Endodermal cell (in vitro differentiated cells): Measurements from ENCODE around the gene NFIX. TPM values are rescaled to one million over a fixed set of nuclear protein-coding genes. Genes with fewer than 3 reads are reported as not detected.

Source experiments
- DNase-seq: peaks from one replicate; pipeline ENCODE4 v3.0.0-alpha.2; 2017
- H3K27ac ChIP-seq: 2 replicates; pipeline ENCODE4 v1.5.1; 2013; ENCODE audit warnings: mild to moderate bottlenecking, low read depth, low read length, moderate library complexity
- H3K27me3 ChIP-seq: 2 replicates; pipeline ENCODE4 v1.6.1; 2013; ENCODE audit warnings: mild to moderate bottlenecking, low read length, moderate library complexity; ENCODE audit not compliant: insufficient read depth, control insufficient read depth, poor library complexity, severe bottlenecking
- H3K36me3 ChIP-seq: 2 replicates; pipeline ENCODE4 v1.7.0; 2013; ENCODE audit warnings: mild to moderate bottlenecking, low read length, moderate library complexity; ENCODE audit not compliant: control insufficient read depth, insufficient read depth
- H3K4me1 ChIP-seq: one replicate; pipeline ENCODE4 v1.7.0; 2013; ENCODE audit warnings: low read length; ENCODE audit not compliant: control insufficient read depth, insufficient read depth
- H3K4me3 ChIP-seq: 2 replicates; pipeline ENCODE4 v1.5.1; 2013; ENCODE audit warnings: mild to moderate bottlenecking, low read length, moderate library complexity
- H3K9ac ChIP-seq: 2 replicates; pipeline ENCODE4 v1.6.1; 2013; ENCODE audit warnings: mild to moderate bottlenecking, low read length, moderate library complexity; ENCODE audit not compliant: poor library complexity, severe bottlenecking; ENCODE audit errors: extremely low read depth
- H3K9me3 ChIP-seq: 2 replicates; pipeline ENCODE4 v1.6.1; 2013; ENCODE audit warnings: mild to moderate bottlenecking, low read length, moderate library complexity; ENCODE audit not compliant: control insufficient read depth
- H3K27ac Mint-ChIP-seq: 2 replicates; pipeline ENCODE4 v1.8.0; 2020; ENCODE audit warnings: mixed read lengths
- H3K27me3 Mint-ChIP-seq: 2 replicates; pipeline ENCODE4 v1.8.0; 2021; ENCODE audit warnings: mild to moderate bottlenecking, mixed read lengths; ENCODE audit not compliant: insufficient read depth
- H3K36me3 Mint-ChIP-seq: 2 replicates; pipeline ENCODE4 v1.8.0; 2020; ENCODE audit warnings: low read depth, mixed read lengths
- H3K4me1 Mint-ChIP-seq: 2 replicates; pipeline ENCODE4 v1.8.0; 2020; ENCODE audit warnings: mixed read lengths
- H3K4me3 Mint-ChIP-seq: 2 replicates; pipeline ENCODE4 v1.8.0; 2020; ENCODE audit warnings: mild to moderate bottlenecking, moderate library complexity, mixed read lengths
- H3K9me3 Mint-ChIP-seq: 2 replicates; pipeline ENCODE4 v1.8.0; 2020; ENCODE audit warnings: mild to moderate bottlenecking, mixed read lengths
- WGBS, 2 experiments: methylation state at CpG; one replicate each; pipeline versions ENCODE4 v1.1.5 to v1.1.7; 2013; ENCODE audit warnings: missing lambda C conversion rate in 2 of 2, mixed read lengths in 1 of 2; ENCODE audit not compliant: insufficient coverage in 1 of 2, insufficient read length in 1 of 2; 5-methylcytosine and 5-hydroxymethylcytosine counted together
- total RNA-seq, 2 donors: library from RNA; stranded (reverse); fragmentation: NEBNext Ultra II Directional in 1 of 2; extraction: Animal tissue kit (Norgen Biotek cat#: 25700) in 1 of 2; gene quantifications; 2 replicates in 1 of 2; 3 replicates in 1 of 2; pipeline ENCODE4 v1.2.1, GENCODE V29; 2021
- TF ChIP-seq, protein P1 (sequence below): fragments of 200-600 bp; sonication (generic); conservative IDR thresholded peaks from 2 replicates; pipeline ENCODE4 v1.5.0; 2021; ENCODE audit warnings: antibody characterized with exemption, mild to moderate bottlenecking

The NFIX gene
- total RNA-seq, 2 donors from 2014 or later, result 0.22 to 0.40 TPM

DNA sequence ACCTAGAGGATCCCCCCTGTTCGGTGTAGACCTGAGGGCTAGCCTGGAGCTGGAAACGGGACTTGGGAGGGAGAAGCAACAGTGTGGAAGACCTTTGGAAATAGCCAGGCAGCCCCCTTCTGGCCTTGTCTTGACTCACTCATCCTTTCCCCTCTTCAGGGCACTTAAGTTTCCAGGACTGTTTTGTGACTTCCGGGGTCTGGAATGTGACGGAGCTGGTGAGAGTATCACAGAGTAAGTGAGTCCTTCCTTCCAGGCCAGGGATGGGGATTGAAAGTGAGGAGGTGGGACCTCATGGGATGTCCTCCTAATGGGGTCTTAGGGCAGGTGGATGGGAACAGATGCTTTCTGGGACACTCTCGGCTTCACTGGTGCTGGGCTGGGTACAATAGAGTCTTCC lies 78.0 kb downstream of the NFIX start:
- Histone ChIP-seq H3K27ac (no peak overlapping the region), H3K9ac (no peak overlapping the region), H3K4me3 (no peak overlapping the region), H3K4me1 (peaks cover 12% of the 10 kb centered on the region), H3K27me3 (no peaks in the 10 kb centered on the region), H3K9me3 (no peaks in the 10 kb centered on the region), H3K36me3 (no peaks in the 10 kb centered on the region)
- peaks cover 51% of the 10 kb centered on the region for H3K27me3 Mint-ChIP-seq
- H3K36me3 Mint-ChIP-seq, result no peaks in the 10 kb centered on the region
- peaks cover 32% of the 10 kb centered on the region for H3K4me1 Mint-ChIP-seq
- no peak overlapping the region for H3K4me3 Mint-ChIP-seq
- no peaks in the 10 kb centered on the region for H3K9me3 Mint-ChIP-seq
- DNase-seq, result peak; percentile 48
- TF ChIP-seq, protein P1, sequence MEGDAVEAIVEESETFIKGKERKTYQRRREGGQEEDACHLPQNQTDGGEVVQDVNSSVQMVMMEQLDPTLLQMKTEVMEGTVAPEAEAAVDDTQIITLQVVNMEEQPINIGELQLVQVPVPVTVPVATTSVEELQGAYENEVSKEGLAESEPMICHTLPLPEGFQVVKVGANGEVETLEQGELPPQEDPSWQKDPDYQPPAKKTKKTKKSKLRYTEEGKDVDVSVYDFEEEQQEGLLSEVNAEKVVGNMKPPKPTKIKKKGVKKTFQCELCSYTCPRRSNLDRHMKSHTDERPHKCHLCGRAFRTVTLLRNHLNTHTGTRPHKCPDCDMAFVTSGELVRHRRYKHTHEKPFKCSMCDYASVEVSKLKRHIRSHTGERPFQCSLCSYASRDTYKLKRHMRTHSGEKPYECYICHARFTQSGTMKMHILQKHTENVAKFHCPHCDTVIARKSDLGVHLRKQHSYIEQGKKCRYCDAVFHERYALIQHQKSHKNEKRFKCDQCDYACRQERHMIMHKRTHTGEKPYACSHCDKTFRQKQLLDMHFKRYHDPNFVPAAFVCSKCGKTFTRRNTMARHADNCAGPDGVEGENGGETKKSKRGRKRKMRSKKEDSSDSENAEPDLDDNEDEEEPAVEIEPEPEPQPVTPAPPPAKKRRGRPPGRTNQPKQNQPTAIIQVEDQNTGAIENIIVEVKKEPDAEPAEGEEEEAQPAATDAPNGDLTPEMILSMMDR, result peak; percentile 40
- WGBS, 2 experiments, result 79 to 100% methylated on average over 1 to 5 of the region's 5 CpGs
- no peak overlapping the region for H3K27ac Mint-ChIP-seq

DNA sequence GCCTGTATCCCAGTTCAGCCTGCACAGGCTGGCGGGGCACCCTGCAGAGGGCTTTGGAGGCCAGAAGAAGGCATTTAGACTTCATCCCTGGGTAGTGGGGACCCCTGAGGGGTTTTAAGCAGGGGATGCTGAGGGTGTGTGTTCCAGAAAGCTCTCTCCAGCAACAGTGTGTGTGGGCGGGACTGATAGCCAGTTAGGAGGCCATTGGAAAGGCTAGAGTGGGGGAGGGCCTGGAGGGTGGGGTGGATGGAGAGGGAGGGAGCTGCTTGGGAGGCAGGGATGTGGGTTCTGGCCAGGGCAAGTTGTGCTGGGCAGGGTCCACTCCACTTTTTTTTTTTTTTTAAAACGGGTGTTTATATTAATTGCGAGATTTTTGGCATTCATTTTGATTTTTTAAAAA lies 79.1 kb downstream of the NFIX start:
- H3K27ac ChIP-seq, result no peak overlapping the region
- WGBS, 2 experiments, result 91 to 100% methylated on average over 1 to 4 of the region's 4 CpGs
- H3K36me3 ChIP-seq, result no peaks in the 10 kb centered on the region
- Mint-ChIP-seq H3K4me3 (no peak overlapping the region), H3K9me3 (no peaks in the 10 kb centered on the region), H3K36me3 (no peaks in the 10 kb centered on the region), H3K27ac (no peak overlapping the region), H3K27me3 (peaks cover 48% of the 10 kb centered on the region), H3K4me1 (peaks cover 30% of the 10 kb centered on the region)
- H3K4me1 ChIP-seq, result peaks cover 17% of the 10 kb centered on the region
- H3K4me3 ChIP-seq, result no peak overlapping the region
- no peak for DNase-seq
- TF ChIP-seq, protein P1, result no peak
- no peak overlapping the region for H3K9ac ChIP-seq
- H3K27me3 ChIP-seq, result no peaks in the 10 kb centered on the region
- no peaks in the 10 kb centered on the region for H3K9me3 ChIP-seq

DNA sequence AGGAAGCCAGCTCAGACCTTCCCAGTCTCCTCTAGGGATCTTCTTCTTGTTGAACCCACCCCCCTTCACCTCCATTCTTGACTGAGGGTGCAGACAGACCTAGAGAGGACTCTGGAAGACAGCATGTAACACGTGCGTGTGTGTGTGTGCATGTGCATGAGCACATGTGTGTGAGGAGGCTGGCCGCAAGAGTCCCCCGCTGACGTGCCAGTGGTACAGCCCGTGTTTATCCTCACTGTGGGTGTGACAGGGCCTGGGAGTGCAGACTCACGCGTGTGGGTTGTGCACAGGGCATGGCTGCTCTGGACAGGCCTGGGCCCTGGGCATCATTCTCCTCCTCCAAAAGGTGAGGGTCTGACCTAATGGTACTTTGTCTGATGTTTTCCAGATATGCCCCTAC lies 81.0 kb downstream of the NFIX start:
- H3K27ac Mint-ChIP-seq, result no peak overlapping the region
- Histone ChIP-seq H3K4me1 (peaks cover 10% of the 10 kb centered on the region), H3K9me3 (no peaks in the 10 kb centered on the region), H3K36me3 (no peaks in the 10 kb centered on the region), H3K9ac (no peak overlapping the region), H3K27ac (no peak overlapping the region), H3K27me3 (no peaks in the 10 kb centered on the region), H3K4me3 (no peak overlapping the region)
- no peaks in the 10 kb centered on the region for H3K9me3 Mint-ChIP-seq
- 90 to 94% methylated on average over 8 of the region's 8 CpGs for WGBS, 2 experiments
- H3K4me1 Mint-ChIP-seq, result peaks cover 22% of the 10 kb centered on the region
- TF ChIP-seq, protein P1, result no peak
- no peak for DNase-seq
- H3K27me3 Mint-ChIP-seq, result peaks cover 43% of the 10 kb centered on the region
- H3K4me3 Mint-ChIP-seq, result no peak overlapping the region
- H3K36me3 Mint-ChIP-seq, result no peaks in the 10 kb centered on the region
